ENCODE data around the gene CFHR1.
"Not testable (repeated sequence)": the region's sequence is repeated elsewhere in the genome, so short reads cannot be mapped to it uniquely, and the experiment has no call there.

CFHR1 gene

GRCh38 chr1:196819531-196819930 is at the start of gene CFHR1:
Gene CFHR1 (plus strand): TSS chr1:196819731. CDS start chr1:196819845, 114 bp downstream.
- H3K4me1 ChIP-seq (ENCODE audit: control insufficient read depth, insufficient read depth, low read length); H3K9me3 ChIP-seq (ENCODE audit: control insufficient read depth, low read length); H3K9ac ChIP-seq (ENCODE audit: low read length); H3K4me3 ChIP-seq (ENCODE audit: low read length); H3K36me3 ChIP-seq (ENCODE audit: control insufficient read depth, insufficient read depth, low read length); H3K27me3 ChIP-seq (ENCODE audit: control insufficient read depth, insufficient read depth, low read length): not testable (repeated sequence)

- H3K4me1 ChIP-seq (ENCODE audit: control insufficient read depth, insufficient read depth, low read length); H3K27me3 ChIP-seq (ENCODE audit: control insufficient read depth, insufficient read depth, low read length); H3K9me3 ChIP-seq (ENCODE audit: control insufficient read depth, low read length); H3K9ac ChIP-seq (ENCODE audit: low read length); H3K4me3 ChIP-seq (ENCODE audit: low read length); H3K36me3 ChIP-seq (ENCODE audit: control insufficient read depth, insufficient read depth, low read length): not testable (repeated sequence)
Measured at GRCh38 chr1:196769823-196770222, 49.7 kb upstream of the CFHR1 start.

- Histone ChIP-seq H3K9ac (ENCODE audit: low read length) (no peak overlapping the region), H3K9me3 (ENCODE audit: control insufficient read depth, low read length) (no peaks in the 10 kb centered on the region), H3K27me3 (ENCODE audit: control insufficient read depth, insufficient read depth, low read length) (no peaks in the 10 kb centered on the region), H3K4me3 (ENCODE audit: low read length) (no peak overlapping the region), H3K4me1 (ENCODE audit: control insufficient read depth, insufficient read depth, low read length) (no peaks in the 10 kb centered on the region), H3K36me3 (ENCODE audit: control insufficient read depth, insufficient read depth, low read length) (no peaks in the 10 kb centered on the region)
Measured at GRCh38 chr1:196773713-196774112, 45.8 kb upstream of the CFHR1 start.

GRCh38 chr1:196774175-196774574 is 45.4 kb upstream of the CFHR1 start:
- Histone ChIP-seq H3K27me3 (ENCODE audit: control insufficient read depth, insufficient read depth, low read length) (no peaks in the 10 kb centered on the region), H3K4me3 (ENCODE audit: low read length) (no peak overlapping the region), H3K4me1 (ENCODE audit: control insufficient read depth, insufficient read depth, low read length) (no peaks in the 10 kb centered on the region), H3K9me3 (ENCODE audit: control insufficient read depth, low read length) (no peaks in the 10 kb centered on the region), H3K9ac (ENCODE audit: low read length) (no peak overlapping the region), H3K36me3 (ENCODE audit: control insufficient read depth, insufficient read depth, low read length) (no peaks in the 10 kb centered on the region)

- no peak within 1 kb of the TSS for H3K9ac ChIP-seq (ENCODE audit: low read length)
- no peaks in the 10 kb centered on the region for H3K27me3 ChIP-seq (ENCODE audit: control insufficient read depth, insufficient read depth, low read length)
- H3K4me3 ChIP-seq (ENCODE audit: low read length): no peak within 1 kb of the TSS
- no peaks in the 10 kb centered on the region for H3K9me3 ChIP-seq (ENCODE audit: control insufficient read depth, low read length)
- no peaks in the 10 kb centered on the region for H3K4me1 ChIP-seq (ENCODE audit: control insufficient read depth, insufficient read depth, low read length)
- no peaks in the 10 kb centered on the region for H3K36me3 ChIP-seq (ENCODE audit: control insufficient read depth, insufficient read depth, low read length)
Measured at GRCh38 chr1:196774603-196775002, 44.9 kb upstream of the CFHR1 start, which contains the start of gene CFHR3. Gene CFHR3 (plus strand): TSS chr1:196774840. CDS start chr1:196774887, 47 bp downstream.

- Histone ChIP-seq H3K9me3 (ENCODE audit: control insufficient read depth, low read length) (no peaks in the 10 kb centered on the region), H3K4me1 (ENCODE audit: control insufficient read depth, insufficient read depth, low read length) (no peaks in the 10 kb centered on the region), H3K4me3 (ENCODE audit: low read length) (no peak overlapping the region), H3K9ac (ENCODE audit: low read length) (no peak overlapping the region), H3K27me3 (ENCODE audit: control insufficient read depth, insufficient read depth, low read length) (no peaks in the 10 kb centered on the region), H3K36me3 (ENCODE audit: control insufficient read depth, insufficient read depth, low read length) (no peaks in the 10 kb centered on the region)
Measured at GRCh38 chr1:196777603-196778002, 41.9 kb upstream of the CFHR1 start.

- H3K4me1 ChIP-seq (ENCODE audit: control insufficient read depth, insufficient read depth, low read length): no peaks in the 10 kb centered on the region
- H3K27me3 ChIP-seq (ENCODE audit: control insufficient read depth, insufficient read depth, low read length): no peaks in the 10 kb centered on the region
- no peak overlapping the region for H3K4me3 ChIP-seq (ENCODE audit: low read length)
- no peaks in the 10 kb centered on the region for H3K9me3 ChIP-seq (ENCODE audit: control insufficient read depth, low read length)
- no peak overlapping the region for H3K9ac ChIP-seq (ENCODE audit: low read length)
- H3K36me3 ChIP-seq (ENCODE audit: control insufficient read depth, insufficient read depth, low read length): no peaks in the 10 kb centered on the region
Measured at GRCh38 chr1:196779093-196779492, 40.4 kb upstream of the CFHR1 start.

- H3K9ac ChIP-seq (ENCODE audit: low read length); H3K36me3 ChIP-seq (ENCODE audit: control insufficient read depth, insufficient read depth, low read length); H3K4me1 ChIP-seq (ENCODE audit: control insufficient read depth, insufficient read depth, low read length); H3K27me3 ChIP-seq (ENCODE audit: control insufficient read depth, insufficient read depth, low read length); H3K9me3 ChIP-seq (ENCODE audit: control insufficient read depth, low read length); H3K4me3 ChIP-seq (ENCODE audit: low read length): not testable (repeated sequence)
Measured at GRCh38 chr1:196791252-196791651, 28.3 kb upstream of the CFHR1 start.

GRCh38 chr1:196794103-196794502 is 25.4 kb upstream of the CFHR1 start:
- not testable (repeated sequence) for H3K36me3 ChIP-seq (ENCODE audit: control insufficient read depth, insufficient read depth, low read length); H3K9ac ChIP-seq (ENCODE audit: low read length); H3K4me1 ChIP-seq (ENCODE audit: control insufficient read depth, insufficient read depth, low read length); H3K27me3 ChIP-seq (ENCODE audit: control insufficient read depth, insufficient read depth, low read length); H3K9me3 ChIP-seq (ENCODE audit: control insufficient read depth, low read length); H3K4me3 ChIP-seq (ENCODE audit: low read length)

- Histone ChIP-seq H3K4me3 (ENCODE audit: low read length) (no peak overlapping the region), H3K36me3 (ENCODE audit: control insufficient read depth, insufficient read depth, low read length) (no peaks in the 10 kb centered on the region), H3K27me3 (ENCODE audit: control insufficient read depth, insufficient read depth, low read length) (no peaks in the 10 kb centered on the region), H3K9me3 (ENCODE audit: control insufficient read depth, low read length) (no peaks in the 10 kb centered on the region), H3K9ac (ENCODE audit: low read length) (no peak overlapping the region), H3K4me1 (ENCODE audit: control insufficient read depth, insufficient read depth, low read length) (no peaks in the 10 kb centered on the region)
Measured at GRCh38 chr1:196797891-196798290, 21.6 kb upstream of the CFHR1 start.

GRCh38 chr1:196801920-196802319 is 17.6 kb upstream of the CFHR1 start:
- H3K27me3 ChIP-seq (ENCODE audit: control insufficient read depth, insufficient read depth, low read length); H3K9me3 ChIP-seq (ENCODE audit: control insufficient read depth, low read length); H3K9ac ChIP-seq (ENCODE audit: low read length); H3K4me3 ChIP-seq (ENCODE audit: low read length); H3K36me3 ChIP-seq (ENCODE audit: control insufficient read depth, insufficient read depth, low read length); H3K4me1 ChIP-seq (ENCODE audit: control insufficient read depth, insufficient read depth, low read length): not testable (repeated sequence)

- H3K27me3 ChIP-seq (ENCODE audit: control insufficient read depth, insufficient read depth, low read length): no peaks in the 10 kb centered on the region
- no peak overlapping the region for H3K4me3 ChIP-seq (ENCODE audit: low read length)
- H3K36me3 ChIP-seq (ENCODE audit: control insufficient read depth, insufficient read depth, low read length): no peaks in the 10 kb centered on the region
- no peak overlapping the region for H3K9ac ChIP-seq (ENCODE audit: low read length)
- no peaks in the 10 kb centered on the region for H3K9me3 ChIP-seq (ENCODE audit: control insufficient read depth, low read length)
- H3K4me1 ChIP-seq (ENCODE audit: control insufficient read depth, insufficient read depth, low read length): no peaks in the 10 kb centered on the region
Measured at GRCh38 chr1:196808529-196809235, 10.8 kb upstream of the CFHR1 start.

- H3K4me3 ChIP-seq (ENCODE audit: low read length); H3K9ac ChIP-seq (ENCODE audit: low read length); H3K4me1 ChIP-seq (ENCODE audit: control insufficient read depth, insufficient read depth, low read length); H3K9me3 ChIP-seq (ENCODE audit: control insufficient read depth, low read length); H3K36me3 ChIP-seq (ENCODE audit: control insufficient read depth, insufficient read depth, low read length); H3K27me3 ChIP-seq (ENCODE audit: control insufficient read depth, insufficient read depth, low read length): not testable (repeated sequence)
Measured at GRCh38 chr1:196817442-196817841, 2.1 kb upstream of the CFHR1 start.

Measured in mucosa of stomach (tissue), 1 donor.